ENCODE data around the gene STRIP2.

DNA sequence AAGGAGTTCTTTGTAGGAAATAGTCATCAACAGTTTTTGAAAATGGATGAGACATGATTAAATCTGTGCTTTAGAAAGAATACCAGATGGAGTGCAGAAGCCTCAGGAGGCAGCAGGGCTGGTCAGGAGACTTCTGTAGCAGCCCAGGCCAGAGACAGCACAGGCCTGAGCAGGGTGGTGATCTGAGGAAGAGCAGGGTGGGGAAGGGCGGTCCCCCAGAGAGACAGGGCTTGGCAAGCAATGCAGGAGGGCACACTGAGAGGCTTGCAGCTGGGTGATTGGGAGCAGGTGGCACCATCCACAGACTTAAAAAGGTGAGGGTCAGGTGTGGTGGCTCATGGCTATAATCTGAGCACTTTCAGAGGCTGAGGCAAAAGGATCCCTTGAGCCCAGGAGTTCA is 63.8 kb downstream of the STRIP2 start:
- TF ChIP-seq RAD21 (IDR thresholded peaks at IDR 0.05; ENCODE audit: low read depth) (no peak), ZBTB7A (IDR thresholded peaks at IDR 0.05; ENCODE audit: low read depth) (no peak), CEBPB (IDR thresholded peaks at IDR 0.05) (no peak), TAF1 (IDR thresholded peaks at IDR 0.05; ENCODE audit: low read depth) (no peak), TCF12 (IDR thresholded peaks at IDR 0.05; ENCODE audit: low read depth) (no peak), EP300 (IDR thresholded peaks at IDR 0.05; ENCODE audit: borderline replicate concordance) (no peak), USF1 (IDR thresholded peaks at IDR 0.05) (no peak), NFIC (IDR thresholded peaks at IDR 0.05) (no peak), TEAD4 (IDR thresholded peaks at IDR 0.05) (no peak), CREB1 (IDR thresholded peaks at IDR 0.05; ENCODE audit: low read depth) (no peak)
- TF ChIP-seq, protein P1, sequence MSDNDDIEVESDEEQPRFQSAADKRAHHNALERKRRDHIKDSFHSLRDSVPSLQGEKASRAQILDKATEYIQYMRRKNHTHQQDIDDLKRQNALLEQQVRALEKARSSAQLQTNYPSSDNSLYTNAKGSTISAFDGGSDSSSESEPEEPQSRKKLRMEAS (IDR thresholded peaks at IDR 0.05): no peak
- TF ChIP-seq, protein P2, sequence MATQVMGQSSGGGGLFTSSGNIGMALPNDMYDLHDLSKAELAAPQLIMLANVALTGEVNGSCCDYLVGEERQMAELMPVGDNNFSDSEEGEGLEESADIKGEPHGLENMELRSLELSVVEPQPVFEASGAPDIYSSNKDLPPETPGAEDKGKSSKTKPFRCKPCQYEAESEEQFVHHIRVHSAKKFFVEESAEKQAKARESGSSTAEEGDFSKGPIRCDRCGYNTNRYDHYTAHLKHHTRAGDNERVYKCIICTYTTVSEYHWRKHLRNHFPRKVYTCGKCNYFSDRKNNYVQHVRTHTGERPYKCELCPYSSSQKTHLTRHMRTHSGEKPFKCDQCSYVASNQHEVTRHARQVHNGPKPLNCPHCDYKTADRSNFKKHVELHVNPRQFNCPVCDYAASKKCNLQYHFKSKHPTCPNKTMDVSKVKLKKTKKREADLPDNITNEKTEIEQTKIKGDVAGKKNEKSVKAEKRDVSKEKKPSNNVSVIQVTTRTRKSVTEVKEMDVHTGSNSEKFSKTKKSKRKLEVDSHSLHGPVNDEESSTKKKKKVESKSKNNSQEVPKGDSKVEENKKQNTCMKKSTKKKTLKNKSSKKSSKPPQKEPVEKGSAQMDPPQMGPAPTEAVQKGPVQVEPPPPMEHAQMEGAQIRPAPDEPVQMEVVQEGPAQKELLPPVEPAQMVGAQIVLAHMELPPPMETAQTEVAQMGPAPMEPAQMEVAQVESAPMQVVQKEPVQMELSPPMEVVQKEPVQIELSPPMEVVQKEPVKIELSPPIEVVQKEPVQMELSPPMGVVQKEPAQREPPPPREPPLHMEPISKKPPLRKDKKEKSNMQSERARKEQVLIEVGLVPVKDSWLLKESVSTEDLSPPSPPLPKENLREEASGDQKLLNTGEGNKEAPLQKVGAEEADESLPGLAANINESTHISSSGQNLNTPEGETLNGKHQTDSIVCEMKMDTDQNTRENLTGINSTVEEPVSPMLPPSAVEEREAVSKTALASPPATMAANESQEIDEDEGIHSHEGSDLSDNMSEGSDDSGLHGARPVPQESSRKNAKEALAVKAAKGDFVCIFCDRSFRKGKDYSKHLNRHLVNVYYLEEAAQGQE (IDR thresholded peaks at IDR 0.05; ENCODE audit: low read depth): no peak

Data from Ishikawa (cell line).